Measurements from ENCODE around the gene GJB3. TPM values are rescaled to one million over a fixed set of nuclear protein-coding genes. Genes with fewer than 3 reads are reported as not detected.
"Not testable (repeated sequence)": the region's sequence is repeated elsewhere in the genome, so short reads cannot be mapped to it uniquely, and the experiment has no call there.

GJB3 gene
- total RNA-seq, 2 donors from 2014 or later = 6.7 to 11.0 TPM

DNA sequence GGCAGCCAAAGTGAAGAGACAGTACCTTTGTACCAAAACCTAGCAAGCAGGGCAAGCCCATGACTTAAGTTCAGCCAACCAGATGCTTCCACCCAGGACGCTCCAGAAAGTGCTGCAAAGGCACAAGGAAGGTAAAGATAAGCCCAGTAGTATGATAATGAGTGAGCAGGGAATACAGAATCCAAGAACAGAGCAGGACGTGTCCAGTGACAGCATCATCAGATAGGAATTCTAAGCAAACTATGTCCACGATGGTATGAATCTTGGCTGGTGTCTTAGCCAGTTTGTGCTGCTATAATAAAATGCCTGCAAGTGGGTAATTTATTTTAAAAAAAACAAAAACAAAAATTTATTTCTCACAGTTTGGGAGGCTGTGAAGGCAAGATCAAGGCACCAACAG is 25.4 kb downstream of the GJB3 start:
- DNase-seq (no peak), ATAC-seq (no peak)
- intact Hi-C loops (cut with DNase I, micrococcal nuclease) = no loop called here

DNA sequence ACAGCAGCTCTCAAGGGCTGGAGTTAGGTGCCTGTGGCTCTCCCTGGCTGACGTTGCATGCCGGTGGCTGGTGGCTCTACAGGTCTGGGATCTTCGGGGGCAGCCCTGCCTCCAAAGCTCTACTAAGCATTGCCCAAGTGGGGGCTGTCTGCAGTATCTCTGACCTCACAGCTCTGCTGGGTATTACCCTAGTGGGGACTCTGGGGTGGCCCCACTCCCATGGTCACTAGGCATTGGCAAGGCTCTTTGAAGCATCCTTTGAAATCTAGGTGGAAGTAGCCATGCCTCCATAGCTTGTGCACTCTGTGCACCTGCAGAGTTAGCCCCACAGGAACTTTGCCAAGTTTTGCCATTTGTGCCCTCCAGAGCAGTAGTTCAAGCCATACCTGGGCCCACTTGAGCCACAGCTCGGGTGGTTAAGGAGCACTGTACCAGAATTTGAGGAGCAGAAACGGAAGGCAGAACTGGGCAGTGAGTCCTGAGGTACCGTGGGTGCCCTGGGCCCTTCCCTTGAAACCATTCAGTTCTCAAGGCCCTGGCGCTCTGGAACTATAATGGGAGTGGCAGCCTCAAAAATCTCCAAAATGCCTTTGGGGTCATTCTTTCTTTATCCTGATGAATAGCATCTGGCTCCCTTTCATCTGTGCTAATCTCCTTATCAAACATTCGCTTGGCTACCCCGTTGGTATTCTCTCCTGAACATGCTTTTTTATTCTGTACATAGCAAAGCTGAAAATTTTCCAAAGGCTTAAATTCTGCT is 27.2 kb downstream of the GJB3 start:
- ATAC-seq (no peak), DNase-seq (no peak)
- intact Hi-C loops (cut with DNase I, micrococcal nuclease) = no loop called here

DNA sequence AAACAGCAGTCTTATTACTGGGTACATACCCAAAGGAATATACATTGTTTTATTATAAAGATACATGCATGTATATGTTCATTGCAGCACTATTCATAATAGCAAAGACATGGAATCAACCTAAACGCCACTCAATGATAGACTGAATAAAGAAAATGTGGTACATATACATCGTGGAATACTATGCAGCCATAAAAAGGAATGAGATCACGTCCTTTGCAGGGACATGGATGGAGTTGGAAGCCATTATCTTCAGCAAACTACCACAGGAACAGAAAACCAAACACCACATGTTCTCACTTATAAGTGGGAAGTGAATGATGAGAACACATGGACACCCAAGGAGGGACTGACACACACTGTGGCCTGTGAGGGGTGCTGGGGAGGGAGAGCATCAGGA is 29.8 kb downstream of the GJB3 start:
- DNase-seq; ATAC-seq; intact Hi-C loops (cut with DNase I, micrococcal nuclease): not testable (repeated sequence)

DNA sequence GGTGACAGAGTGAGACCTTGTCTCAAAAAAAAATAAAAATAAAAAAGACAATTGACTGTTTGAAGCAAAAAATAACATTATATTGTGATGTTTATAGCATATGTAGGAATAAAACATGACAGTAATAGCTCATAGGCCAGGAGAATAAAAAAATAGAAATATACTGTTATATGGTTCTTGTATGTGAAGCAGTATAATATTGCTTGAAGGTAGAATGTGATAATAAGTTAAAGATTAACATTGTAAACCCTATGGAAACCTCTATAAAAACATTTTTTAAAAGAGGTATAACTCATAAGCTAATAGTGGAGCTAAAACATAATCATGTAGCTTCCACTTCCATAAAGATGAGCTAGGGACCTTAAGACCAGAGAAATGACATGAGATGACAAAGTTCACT is 35.3 kb downstream of the GJB3 start:
- intact Hi-C loops (cut with DNase I, micrococcal nuclease) = no loop called here
- DNase-seq (no peak), ATAC-seq (peak; percentile 92)

DNA sequence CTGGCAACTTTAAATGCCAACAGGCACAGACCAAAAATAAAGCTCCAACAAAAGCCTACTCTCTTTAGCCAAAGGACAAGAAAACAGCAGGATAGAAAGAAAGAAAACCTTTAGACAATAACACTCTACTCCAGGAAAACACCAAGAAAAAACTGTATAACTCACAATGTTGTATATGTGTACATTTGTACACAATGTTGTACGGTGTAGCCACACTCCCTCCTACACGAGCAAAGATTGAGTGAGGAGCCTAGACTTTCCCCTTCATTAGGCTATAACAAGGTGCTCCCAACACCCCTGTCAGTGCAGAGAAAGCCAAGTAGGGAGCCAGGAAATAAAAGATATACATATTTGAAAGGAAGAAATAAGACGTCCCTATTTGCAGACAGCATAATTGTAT is 35.8 kb downstream of the GJB3 start:
- ATAC-seq (peak; percentile 52), DNase-seq (no peak)
- intact Hi-C loops (cut with DNase I, micrococcal nuclease) = no loop called here

DNA sequence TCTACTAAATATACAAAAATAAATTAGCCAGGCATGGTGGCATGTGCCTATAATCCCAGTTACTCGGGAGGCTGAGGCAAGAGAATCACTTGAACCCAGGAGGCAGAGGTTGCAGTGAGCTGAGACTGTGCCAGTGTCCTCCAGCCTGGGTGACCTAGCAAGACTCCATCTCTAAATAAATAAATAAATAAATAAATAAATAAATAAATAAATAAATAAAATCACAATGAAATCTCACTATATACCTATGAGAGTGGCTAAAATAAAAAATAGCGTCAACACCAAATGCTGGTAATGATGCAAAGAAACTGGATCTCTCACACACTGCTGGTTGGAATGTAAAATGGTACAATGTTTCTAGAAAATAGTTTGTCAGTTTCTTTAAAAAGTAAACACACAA is 37.8 kb downstream of the GJB3 start:
- ATAC-seq; intact Hi-C loops (cut with DNase I, micrococcal nuclease); DNase-seq: not testable (repeated sequence)

DNA sequence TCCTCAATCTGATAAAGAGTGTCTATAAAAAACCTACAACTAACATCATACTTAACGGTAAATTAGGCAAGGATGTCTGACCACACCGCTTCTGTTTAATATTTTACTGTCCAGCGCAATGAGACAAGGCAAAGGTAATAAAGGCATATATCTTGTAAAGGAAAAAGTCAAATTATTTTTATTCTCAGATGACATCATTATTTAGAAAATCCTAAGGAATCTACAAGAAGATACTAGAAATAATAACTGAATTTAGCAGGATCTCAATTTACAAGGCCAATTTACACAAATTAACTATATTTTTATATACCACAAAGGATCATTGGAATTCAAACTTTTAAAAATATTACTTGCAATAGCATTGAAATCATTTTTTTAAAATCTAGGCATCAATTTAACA is 41.2 kb downstream of the GJB3 start:
- no peak for DNase-seq
- ATAC-seq = no peak
- intact Hi-C loops (cut with DNase I, micrococcal nuclease) = no loop called here

DNA sequence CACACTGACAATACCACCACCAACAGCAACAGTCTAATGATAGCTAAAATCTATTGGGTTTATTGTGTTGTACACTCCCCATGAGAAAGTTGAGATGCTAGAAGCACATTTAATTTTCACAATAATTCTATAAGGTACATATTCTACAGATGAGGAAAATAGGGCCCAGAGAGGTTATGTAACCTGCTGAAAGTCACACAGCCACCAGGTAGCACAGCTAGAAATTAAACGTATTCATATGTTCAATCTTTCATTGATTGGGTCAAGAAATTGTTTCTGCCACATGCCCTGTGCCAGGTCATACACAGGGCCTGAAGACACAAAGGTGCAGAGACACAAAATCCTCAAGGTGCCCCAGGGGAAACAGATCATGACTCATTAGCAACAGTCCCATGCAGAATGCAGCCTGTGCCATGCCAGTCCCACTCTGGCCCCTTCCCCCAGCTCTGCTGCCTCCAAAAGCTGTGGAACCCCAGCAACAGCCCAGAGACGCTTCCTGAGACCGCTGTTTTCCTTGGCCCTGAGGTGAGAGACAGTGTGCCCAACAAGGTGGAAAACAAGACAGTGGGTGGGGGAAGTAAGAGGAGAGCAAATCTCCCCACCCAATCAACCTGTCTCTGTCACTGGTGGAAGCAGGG is 43.9 kb downstream of the GJB3 start:
- intact Hi-C loops (cut with DNase I, micrococcal nuclease) = no loop called here
- DNase-seq (no peak), ATAC-seq (peak; percentile 24)

DNA sequence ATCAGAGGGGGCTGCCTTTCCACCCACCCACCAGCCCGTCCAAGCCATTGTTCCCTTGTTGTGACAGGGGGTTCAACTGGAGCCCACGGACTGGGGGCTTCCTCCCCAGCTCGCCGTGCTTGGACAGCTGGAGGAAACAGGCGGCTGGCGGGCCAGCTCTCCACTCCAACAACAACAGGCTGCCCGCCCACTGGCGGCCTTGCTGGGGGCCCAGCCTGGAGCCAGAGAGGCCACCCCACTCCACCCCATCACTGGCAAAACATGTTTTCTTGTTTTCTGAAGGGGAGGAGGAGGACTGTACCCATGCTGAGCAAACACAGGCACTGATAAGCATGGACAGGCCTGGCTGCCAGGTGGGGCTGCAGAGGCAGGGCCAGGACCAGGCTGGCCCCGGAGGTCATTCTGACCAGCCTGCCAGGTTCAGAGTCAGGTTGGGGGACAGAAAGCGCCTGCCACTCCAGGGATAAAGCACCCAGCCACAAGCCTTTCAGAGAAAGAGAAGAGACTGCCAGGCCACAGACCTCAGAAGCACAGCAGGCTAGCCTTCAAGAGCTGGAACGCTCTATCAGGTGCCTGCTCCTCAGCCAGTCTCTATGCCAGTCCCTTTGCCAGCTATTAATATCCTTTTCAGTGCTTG is 44.6 kb downstream of the GJB3 start:
- intact Hi-C loops (cut with DNase I, micrococcal nuclease) = no loop called here
- peak in 1 of 2 donors; percentile 31 for DNase-seq
- ATAC-seq = peak; percentile 96

DNA sequence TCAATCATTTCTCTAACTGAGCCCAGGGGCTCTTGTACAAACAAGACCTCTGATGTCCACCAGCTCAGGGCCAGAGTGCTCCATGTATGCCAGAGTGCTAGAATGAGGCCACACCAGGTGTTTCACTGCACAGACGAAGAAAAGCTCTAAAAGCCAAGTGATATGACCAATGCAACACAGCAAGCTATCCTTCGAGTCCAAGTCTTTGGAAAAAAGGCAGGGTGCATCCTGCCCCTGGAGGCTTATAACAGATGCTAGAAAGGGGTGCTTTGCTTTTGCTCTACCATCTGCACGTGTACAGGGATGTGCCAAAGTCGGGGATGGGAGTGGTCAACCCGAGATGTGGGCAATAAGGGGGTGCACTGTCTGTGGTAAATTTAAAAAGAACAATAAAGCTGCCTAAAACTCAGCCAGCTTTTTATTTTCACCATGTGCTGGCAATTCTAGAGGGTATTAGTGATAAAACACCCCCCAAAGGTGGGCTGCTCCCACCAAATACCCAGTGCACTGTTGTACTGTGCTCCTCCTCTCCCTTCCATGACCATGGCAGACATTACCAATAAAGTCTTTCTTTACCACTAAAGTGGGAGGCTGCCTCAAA is 46.4 kb downstream of the GJB3 start:
- ATAC-seq = no peak
- intact Hi-C loops (cut with DNase I, micrococcal nuclease) = no loop called here

DNA sequence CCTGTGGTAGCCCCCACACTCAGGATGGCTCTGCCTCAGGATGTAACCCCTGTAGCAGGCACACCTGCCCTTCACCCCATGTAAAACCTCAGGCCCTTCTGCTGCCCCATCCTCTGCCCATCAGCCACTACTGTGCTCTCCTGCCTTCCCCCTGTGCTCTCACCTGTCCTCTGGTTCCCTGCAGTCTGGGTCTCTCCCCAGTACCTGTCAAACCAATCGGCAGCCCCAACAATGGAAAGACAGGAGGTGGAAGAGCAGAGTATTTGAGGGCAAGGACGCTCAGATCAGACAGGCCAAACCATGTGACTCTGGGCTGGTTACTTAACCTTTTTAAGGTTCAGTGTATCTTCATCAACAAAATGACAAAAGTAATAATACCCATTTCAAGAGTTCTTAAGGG is 47.6 kb downstream of the GJB3 start:
- DNase-seq (no peak), ATAC-seq (no peak)
- intact Hi-C loops (cut with DNase I, micrococcal nuclease) = no loop called here

More for the DNA sequence above, 46.4 kb downstream of the GJB3 start:
- DNase-seq = no peak

DNA sequence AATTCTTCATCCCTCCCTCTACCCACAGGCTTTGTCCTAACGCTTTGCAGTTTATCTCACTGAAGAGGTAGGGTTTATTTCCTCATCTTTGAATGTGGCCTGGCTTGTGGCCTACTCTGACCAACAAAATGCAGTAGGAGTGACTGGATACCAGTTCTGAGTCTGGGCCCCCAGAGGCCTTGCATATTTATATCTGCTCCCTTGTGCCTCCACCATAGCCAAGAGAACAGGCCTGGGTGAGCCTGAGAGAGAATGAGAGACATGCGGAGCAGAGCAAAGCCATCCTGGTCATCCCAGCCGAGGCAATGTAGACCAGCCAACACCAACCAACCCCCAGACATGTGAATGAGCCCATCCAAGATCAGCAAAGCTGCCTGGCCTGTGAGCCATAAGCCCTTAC is 48.2 kb downstream of the GJB3 start:
- DNase-seq (no peak), ATAC-seq (no peak)
- intact Hi-C loops (cut with DNase I, micrococcal nuclease) = no loop called here

DNA sequence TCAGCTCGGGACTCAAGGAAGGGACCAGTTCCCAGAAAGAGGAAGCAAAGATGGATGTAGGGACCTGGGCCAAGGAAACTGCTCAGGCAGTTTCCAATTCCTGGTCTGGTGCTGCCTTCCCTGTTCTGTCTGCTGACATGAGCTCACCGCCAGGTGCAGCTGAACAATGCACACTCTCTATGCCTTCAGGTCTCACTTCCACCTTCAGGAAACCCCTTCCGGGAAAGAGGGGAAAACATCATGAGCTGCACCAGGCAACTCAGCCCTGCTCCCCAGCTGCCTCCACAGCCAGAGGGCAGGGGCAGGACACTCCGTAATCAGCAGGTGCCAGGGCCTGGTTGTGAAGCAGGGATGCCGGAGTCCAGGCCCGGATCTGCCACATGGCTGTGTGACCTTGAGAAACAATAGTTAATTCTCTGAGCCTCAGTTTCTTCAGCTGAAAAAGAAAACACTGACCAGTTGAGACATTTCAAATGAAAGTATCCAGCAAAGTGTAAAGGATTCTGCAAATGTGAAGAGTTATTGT is 50.8 kb downstream of the GJB3 start:
- DNase-seq (no peak), ATAC-seq (no peak)
- intact Hi-C loops (cut with DNase I, micrococcal nuclease) = no loop called here

DNA sequence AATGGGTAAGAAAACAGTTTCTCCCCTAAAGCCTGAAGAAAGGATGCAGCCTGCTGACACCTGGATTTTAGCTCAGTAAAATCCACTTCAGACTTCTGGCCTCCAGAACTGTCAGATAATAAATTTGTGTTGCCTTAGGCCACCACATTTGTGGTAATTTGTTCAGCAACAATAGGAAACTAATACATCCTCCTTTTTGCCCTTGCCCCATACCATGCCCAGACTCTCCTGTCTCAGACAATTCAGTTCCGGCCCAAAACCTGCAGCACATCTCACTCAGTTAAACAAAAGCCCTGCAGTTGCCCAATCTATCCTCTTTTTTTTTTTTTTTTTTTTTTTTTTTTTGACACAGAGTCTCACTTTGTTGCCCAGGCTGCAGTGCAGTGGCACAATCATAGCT is 52.7 kb downstream of the GJB3 start:
- no peak for DNase-seq
- intact Hi-C loops (cut with DNase I, micrococcal nuclease) = no loop called here
- no peak for ATAC-seq

Other genes with a start within 250 kb of the GJB3 start
- not detected for gene GJB5, start 26.2 kb upstream of the GJB3 start, total RNA-seq
- under 1 TPM in 1 of 2 donors, not detected in 1; 0.11 TPM for gene GJB4, start 21.5 kb upstream of the GJB3 start, total RNA-seq
- 1 to 10 TPM; 1.5 to 2.3 TPM for gene GJA4, start 11.8 kb downstream of the GJB3 start, total RNA-seq
- gene SMIM12, start 78.5 kb downstream of the GJB3 start, total RNA-seq = 10 to 100 TPM; 58.8 to 59.4 TPM
- under 1 TPM; 0.24 to 0.28 TPM for gene DLGAP3, start 148.4 kb downstream of the GJB3 start, total RNA-seq
- 10 to 100 TPM; 16.1 to 16.2 TPM for gene TMEM35B, start 204.1 kb downstream of the GJB3 start, total RNA-seq

Data from left colon (tissue), 2 donors.